GM06990 (cell line): ENCODE results near the gene SPDYC.

Source experiments
- DNase-seq: peaks from one replicate; pipeline ENCODE4 v3.0.0-alpha.2; 2011; ENCODE audit not compliant: insufficient read length; ENCODE audit errors: extremely low read depth
- H3K27me3 ChIP-seq: replicated peaks from 2 replicates; pipeline ENCODE4 v1.6.0; 2011; ENCODE audit warnings: low read length; ENCODE audit not compliant: control insufficient read depth, insufficient read depth
- H3K36me3 ChIP-seq: 2 replicates; pipeline ENCODE4 v1.5.1; 2011; ENCODE audit warnings: low read length; ENCODE audit not compliant: control insufficient read depth, insufficient read depth
- H3K4me3 ChIP-seq: replicated peaks from 2 replicates; pipeline ENCODE4 v1.5.1; 2011; ENCODE audit warnings: low read depth, mild to moderate bottlenecking, control low read depth, low read length
- TF ChIP-seq, protein P1 (sequence below): IDR thresholded peaks from 2 replicates; pipeline ENCODE4 v1.5.1; 2011; ENCODE audit warnings: low read length, control low read depth, mild to moderate bottlenecking, inconsistent platforms; ENCODE audit not compliant: insufficient read depth, poor library complexity, severe bottlenecking

Gene SPDYC

DNA sequence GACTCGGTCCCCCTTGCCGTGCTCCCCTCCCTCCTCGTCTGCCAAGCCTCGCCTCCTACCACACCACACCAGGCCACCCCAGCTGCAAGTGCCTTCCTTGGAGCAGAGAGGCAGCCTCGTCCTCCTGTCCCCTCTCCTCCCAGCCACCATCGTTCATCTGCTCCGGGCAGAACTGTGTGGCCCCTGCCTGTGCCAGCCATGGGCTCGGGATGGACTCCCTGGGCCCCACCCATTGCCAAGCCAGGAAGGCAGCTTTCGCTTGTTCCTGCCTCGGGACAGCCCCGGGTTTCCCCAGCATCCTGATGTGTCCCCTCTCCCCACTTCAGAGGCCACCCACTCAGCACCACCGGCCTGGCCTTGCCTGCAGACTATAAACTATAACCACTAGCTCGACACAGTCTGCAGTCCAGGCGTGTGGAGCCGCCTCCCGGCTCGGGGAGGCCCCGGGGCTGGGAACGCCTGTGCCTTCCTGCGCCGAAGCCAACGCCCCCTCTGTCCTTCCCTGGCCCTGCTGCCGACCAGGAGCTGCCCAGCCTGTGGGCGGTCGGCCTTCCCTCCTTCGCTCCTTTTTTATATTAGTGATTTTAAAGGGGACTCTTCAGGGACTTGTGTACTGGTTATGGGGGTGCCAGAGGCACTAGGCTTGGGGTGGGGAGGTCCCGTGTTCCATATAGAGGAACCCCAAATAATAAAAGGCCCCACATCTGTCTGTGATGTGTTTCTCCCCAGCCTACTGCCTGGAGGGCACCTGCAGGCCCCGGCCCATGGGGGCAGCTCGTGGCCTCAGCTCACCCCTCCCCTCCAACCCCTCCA lies 41.5 kb downstream of the SPDYC start:
- DNase-seq = no peak
- TF ChIP-seq, protein P1, sequence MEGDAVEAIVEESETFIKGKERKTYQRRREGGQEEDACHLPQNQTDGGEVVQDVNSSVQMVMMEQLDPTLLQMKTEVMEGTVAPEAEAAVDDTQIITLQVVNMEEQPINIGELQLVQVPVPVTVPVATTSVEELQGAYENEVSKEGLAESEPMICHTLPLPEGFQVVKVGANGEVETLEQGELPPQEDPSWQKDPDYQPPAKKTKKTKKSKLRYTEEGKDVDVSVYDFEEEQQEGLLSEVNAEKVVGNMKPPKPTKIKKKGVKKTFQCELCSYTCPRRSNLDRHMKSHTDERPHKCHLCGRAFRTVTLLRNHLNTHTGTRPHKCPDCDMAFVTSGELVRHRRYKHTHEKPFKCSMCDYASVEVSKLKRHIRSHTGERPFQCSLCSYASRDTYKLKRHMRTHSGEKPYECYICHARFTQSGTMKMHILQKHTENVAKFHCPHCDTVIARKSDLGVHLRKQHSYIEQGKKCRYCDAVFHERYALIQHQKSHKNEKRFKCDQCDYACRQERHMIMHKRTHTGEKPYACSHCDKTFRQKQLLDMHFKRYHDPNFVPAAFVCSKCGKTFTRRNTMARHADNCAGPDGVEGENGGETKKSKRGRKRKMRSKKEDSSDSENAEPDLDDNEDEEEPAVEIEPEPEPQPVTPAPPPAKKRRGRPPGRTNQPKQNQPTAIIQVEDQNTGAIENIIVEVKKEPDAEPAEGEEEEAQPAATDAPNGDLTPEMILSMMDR = no peak

DNA sequence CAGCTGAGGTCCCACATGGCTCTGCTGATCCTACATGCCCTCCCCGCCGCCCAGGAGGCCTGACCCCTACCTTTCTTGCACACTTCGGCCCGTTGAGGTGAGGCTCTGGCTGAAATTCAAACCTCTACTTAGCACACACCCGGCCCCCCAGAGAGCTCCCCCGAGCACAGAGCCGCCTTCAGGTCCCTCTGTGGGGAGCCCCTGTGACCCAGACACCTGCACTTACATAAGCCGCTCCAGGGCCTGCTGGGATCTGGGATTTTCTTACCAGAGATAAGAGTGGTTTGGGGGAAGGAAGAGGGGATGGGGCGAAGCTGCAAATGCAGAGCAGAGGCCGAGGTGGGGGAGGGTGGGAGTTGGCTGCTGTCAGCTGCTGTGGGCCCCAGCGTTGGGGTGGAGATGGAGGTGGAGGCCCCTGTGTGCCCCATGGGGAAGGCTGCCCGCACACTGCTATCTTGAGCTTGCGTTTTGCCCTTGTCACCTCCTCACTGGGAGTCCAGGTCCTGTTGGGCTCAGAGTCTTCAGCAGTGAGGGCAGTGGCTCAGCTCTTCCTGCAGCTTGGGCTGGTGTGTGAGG lies 42.3 kb downstream of the SPDYC start:
- Histone ChIP-seq H3K4me3 (no peak overlapping the region), H3K36me3 (peaks cover 30% of the 10 kb centered on the region), H3K27me3 (no peaks in the 10 kb centered on the region)
- TF ChIP-seq, protein P1 = no peak
- no peak for DNase-seq

More for the DNA sequence above, 41.5 kb downstream of the SPDYC start:
- peaks cover 33% of the 10 kb centered on the region for H3K36me3 ChIP-seq
- no peaks in the 10 kb centered on the region for H3K27me3 ChIP-seq
- no peak overlapping the region for H3K4me3 ChIP-seq

DNA sequence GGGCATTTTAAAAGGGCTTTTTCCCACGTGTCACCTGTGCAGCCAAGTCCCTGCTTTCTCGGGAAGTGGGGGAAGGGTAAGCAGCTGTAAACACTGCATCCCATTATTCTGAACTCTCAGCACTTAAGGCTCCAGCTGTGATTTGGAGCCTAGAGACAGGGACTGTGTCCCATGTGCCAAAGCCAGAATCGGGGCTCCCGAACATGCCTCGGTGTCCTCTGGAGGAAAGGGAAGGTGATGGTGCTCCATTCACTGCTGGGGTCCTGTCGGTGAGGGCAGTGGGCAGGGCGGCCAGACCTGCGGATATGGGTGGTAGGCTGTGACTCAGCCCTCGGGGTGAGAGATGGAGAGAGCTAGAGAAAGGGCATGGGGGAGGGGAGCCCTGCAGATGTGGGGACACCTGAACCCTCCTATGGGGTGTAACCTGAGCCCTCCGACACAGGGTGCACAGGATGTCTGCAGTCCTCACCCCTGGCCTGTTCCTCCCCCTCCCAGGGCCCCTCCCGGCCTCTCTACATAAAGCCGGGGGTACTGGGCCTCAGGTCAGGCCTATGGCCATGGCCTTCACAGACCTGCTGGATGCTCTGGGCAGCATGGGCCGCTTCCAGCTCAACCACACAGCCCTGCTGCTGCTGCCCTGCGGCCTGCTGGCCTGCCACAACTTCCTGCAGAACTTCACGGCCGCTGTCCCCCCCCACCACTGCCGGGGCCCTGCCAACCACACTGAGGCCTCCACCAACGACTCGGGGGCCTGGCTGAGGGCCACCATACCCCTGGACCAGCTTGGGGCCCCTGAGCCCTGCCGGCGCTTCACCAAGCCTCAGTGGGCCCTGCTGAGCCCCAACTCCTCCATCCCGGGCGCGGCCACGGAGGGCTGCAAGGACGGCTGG lies 43.5 kb downstream of the SPDYC start:
- TF ChIP-seq, protein P1 = no peak
- no peak for DNase-seq

DNA sequence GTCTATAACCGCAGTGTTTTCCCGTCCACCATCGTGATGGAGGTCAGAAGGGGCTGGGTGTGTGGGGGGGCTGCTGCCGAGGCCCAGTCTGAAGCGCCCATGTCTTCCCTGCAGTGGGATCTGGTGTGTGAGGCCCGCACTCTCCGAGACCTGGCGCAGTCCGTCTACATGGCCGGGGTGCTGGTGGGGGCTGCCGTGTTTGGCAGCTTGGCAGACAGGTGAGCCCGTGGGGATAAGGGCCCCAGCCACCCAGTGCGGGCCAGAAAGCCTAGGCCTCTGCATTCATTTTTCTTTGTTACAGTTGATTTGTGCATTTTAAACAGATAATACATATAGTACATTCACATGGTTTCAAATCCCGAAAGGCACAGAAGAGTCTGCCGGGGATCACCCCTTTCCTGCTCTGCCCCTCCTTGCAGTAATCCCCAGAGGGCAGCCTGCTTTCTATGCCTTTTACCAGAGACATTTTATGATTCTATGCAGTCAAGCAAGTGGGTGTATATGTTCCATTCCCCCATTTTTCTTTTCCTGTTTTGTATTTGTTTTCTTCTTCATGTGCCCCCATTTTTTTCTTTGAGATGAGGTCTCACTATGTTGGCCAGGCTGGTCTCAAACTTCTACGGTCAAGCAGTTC lies 44.3 kb downstream of the SPDYC start:
- Histone ChIP-seq H3K4me3 (no peak overlapping the region), H3K36me3 (peaks cover 18% of the 10 kb centered on the region), H3K27me3 (no peaks in the 10 kb centered on the region)
- no peak for DNase-seq
- TF ChIP-seq, protein P1 = no peak

More for the DNA sequence above, 43.5 kb downstream of the SPDYC start:
- H3K4me3 ChIP-seq = no peak overlapping the region
- no peaks in the 10 kb centered on the region for H3K27me3 ChIP-seq
- peaks cover 24% of the 10 kb centered on the region for H3K36me3 ChIP-seq

DNA sequence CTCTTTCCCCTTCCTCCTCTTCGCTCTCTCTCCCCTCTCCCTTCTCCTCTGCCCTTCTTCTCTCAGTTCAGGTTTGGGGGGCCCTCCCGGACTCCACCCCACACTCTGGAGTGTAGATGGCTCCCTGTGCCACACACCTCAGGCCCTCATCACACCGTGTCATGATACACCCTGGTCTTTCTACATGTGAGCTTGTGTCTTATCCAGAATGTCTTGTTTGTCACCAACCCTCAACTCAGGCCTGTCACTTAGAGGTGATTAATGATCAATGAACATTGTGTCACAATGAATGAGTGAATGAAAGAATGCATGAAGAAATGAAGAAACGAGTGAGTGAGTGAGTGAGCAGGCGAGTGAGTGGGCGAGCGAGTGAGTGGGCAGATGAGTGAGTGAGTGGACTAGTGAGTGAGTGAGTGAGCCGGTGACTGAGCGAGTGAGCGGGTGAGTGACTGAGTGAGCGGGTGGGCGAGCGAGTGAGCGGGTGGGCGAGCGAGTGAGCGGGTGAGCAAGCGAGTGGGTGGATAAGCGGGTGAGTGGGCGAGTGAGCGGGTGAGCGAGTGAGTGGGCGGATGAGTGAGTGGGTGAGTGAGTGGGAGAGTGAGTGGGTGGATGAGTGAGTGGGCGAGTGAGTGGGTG lies 45.5 kb downstream of the SPDYC start:
- DNase-seq = no peak
- Histone ChIP-seq H3K4me3 (no peak overlapping the region), H3K36me3 (peaks cover 8% of the 10 kb centered on the region), H3K27me3 (no peaks in the 10 kb centered on the region)
- TF ChIP-seq, protein P1 = no peak
